NCI-H748 (cell line): ENCODE results near the gene PLD6.
"Not testable (repeated sequence)": the region's sequence is repeated elsewhere in the genome, so short reads cannot be mapped to it uniquely, and the experiment has no call there.

Experiments used
- DNase-seq: peaks from one replicate; lab custom pipeline; 2025; ENCODE audit not compliant: unreplicated experiment; lab: John Stamatoyannopoulos, UW

The PLD6 gene

DNA sequence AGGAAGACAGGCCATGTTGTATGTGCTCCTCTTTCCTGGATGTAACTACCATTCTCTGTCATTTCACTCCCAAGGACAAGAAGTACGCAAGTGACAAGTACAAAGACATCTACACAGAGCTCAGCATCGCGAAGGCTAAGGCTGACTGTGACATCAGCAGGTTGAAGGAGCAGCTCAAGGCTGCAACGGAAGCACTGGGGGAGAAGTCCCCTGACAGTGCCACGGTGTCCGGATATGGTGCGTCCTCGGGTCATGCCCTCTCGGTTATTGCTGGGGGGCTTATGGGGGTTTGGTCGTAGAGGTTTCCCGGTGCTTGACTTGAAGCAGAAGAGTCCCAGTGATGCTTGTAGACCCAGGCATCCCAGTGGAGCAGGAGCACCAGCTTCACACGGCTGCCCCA is 29.0 kb downstream of the PLD6 start:
- DNase-seq, result no peak

DNA sequence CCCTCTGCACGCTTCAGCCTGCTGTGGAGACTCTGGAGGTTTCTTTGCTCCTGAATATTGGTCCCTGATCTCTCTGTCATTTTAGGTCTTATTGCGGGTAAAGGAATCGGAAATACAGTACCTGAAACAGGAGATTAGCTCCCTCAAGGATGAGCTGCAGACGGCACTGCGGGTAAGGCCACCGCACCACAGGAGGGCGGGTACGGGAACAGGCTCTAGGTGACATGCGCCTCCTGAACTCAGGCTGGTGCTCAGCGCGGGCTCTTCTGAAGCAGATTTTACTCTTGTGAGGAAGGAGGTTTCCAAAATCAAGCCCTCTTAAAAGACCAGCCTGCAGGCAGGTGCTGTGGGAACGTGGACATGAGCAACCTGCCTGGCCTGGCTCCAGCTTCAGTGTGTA is 29.8 kb downstream of the PLD6 start:
- no peak for DNase-seq

DNA sequence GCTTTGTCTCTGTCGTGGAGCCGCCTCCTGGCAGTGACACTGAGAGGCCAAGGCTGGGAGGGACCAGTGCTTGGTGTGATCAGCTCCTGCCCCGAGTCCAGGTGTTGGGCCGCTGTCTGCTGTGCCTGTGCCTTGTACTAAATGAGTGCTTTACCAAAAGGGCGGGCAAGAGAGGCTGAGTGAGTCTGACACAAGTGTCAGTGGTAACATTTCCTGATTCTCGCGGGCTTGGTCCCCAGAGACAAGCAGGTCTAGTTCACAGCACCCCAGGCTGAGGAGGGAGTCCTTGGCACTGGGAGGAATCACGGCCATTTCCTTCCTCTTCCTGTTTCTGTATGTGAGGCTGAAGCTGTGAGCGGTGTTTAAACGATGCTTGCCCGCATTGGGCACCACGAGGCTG is 30.2 kb downstream of the PLD6 start:
- no peak for DNase-seq

DNA sequence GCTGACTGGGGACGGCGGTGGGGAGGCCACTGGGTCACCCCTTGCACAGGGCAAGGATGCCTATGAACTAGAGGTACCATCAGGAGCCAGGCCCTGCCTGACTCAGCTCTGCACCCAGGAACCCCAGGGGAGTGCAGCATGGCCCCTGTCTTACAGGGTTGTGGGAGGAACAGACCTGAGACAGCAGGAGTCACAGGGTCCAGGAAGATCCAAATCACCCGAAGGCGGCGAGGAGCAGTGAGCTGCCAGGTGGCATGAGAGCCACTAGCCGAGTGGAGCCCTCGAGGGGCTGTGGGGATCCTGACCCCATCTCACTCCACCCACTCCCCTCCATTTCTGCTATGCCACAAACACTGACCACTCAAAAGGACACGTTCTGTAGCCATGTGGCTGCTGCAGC is 30.8 kb downstream of the PLD6 start:
- no peak for DNase-seq

DNA sequence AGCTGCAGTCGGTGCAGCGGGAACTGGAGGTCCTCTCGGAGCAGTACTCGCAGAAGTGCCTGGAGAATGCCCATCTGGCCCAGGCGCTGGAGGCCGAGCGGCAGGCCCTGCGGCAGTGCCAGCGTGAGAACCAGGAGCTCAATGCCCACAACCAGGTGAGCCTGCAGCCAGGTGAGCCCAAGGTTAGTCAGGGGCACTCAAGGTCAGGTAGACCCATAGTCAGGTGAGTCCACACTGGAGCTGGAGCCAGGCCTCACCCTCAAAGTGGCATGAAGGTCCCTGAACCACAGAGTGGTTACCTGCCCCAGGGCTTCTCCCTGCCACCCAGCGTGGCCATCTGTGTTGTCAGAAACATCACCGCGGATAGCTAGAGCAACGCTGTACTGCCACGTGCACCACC is 32.2 kb downstream of the PLD6 start:
- no peak for DNase-seq

DNA sequence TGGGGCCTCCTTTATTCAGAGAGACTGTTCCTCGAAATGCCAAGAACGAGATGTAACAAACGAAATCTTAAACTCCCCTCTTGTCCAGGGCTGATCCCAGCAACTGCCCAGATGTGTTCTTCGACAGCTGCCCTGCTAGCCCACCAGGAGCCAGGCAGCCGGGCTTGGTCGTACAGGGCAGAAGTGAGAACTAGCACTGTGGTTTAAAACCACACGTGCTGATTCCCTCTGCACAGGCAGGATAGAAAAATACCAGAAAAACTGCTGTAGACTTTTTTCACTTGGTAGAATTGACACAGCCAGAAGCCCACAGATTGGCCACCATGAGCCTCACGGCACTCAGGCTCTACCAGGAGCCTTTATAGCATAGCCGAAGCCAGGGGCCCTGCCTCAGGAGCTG is 33.1 kb downstream of the PLD6 start:
- no peak for DNase-seq

DNA sequence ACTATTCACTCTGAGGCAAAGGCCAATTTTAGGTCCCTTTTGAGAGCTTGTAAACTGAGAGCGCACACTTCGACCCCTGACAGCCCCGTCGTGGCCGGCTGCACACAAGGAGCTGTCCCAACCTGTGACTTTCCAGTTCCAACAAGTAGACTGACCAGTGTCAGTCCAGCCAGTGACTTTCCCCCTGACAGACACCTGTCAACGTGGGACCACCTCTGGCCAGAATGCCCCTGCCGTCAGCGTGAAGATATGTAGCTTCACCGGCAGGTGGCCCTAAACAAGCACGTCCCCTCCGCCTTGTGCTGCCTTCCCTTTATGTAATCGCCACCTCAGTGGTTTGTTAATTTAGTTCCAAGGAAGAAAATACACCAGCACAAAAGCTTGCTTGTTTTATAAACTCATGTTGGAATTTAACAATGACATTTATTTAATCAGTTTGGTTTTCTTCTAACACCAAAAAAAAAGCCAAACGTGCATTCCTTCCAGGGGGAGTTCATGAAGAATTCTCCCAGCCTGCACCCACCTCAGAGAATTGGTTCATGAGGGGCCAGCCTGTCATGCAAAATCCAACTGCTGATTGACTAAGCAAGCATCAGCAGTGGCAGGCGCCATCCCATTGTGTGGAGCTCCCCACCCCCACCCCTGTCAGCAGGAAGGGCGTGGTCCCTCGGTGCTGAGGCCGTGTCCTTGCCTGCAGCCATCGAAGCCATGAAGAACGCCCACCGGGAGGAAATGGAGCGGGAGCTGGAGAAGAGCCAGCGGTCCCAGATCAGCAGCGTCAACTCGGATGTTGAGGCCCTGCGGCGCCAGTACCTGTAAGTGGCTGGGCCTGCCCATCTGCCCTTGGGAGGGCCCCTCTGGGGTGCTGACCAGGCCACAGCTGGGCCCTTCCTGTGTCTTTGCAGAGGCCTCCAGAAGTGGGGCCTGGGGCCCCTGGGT is 33.9 kb downstream of the PLD6 start:
- DNase-seq, result peak; percentile 84

DNA sequence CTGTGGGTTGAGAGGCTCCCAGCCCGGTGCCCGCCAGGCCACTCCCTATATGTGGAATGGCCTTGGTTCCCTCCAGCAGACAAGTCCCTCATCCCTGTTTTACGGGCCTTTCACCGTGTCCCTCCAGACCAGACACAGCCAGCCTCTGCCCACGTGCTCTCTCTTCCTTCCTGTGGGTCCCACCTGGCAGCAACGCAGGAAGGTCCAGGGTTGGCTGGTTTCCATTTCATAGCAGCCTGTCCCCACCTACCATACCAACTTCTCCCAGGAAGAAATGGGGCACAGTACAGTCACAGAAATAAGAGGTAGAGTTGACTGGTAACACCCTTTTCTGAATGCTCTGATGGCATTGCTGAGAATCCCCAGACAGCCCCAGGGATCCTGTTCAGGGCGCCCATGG is 34.9 kb downstream of the PLD6 start:
- DNase-seq, result no peak

DNA sequence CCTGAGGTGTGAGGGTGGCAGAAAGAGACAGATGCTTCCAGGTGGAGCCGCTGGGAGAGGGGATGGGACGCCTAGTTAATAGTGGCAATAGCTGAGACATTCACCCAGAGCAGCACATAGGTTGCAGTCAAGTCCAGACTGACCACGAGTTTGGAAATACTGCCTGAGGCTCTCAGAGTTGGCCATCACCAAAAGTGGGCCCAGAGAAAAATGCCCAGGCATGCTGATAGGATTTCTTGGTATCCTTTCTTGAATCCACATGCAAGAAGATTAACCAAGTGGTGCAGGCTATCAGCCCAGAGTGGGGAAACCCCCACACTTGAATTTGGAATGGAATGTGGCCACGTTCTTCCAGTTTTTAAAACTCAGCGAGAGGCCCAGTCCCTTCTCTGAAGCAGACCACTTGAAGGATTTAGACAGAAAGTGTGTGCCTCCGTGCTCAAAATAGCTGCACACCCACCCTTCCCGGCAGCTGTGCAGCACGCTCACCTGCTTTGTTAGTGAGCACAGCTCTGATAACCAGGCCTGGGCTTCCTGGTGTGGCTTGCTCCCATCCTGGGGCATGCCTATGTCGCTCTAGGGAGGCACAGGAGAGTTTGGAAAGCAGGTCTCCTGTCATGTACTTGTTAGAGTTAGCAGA is 35.7 kb downstream of the PLD6 start:
- no peak for DNase-seq

DNA sequence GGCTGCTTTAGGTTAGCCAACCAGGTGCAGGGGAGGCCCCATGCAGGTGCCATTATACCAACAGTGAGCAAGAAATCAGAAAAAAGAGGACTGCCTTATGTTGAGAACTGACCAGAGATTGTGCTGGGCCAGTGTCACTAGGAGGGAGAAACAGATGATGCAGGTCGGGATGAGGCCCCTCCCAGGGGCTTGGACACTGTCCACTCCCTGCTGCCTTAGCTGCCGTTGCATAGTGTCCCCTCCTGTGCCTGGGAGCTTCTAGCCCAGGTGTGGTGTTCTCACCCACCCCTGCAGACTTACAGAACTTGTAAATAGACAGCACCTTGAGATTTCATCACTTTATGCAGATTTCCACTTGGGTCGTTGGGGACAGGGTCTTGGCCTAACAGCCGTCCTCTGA is 36.7 kb downstream of the PLD6 start:
- DNase-seq, result no peak

DNA sequence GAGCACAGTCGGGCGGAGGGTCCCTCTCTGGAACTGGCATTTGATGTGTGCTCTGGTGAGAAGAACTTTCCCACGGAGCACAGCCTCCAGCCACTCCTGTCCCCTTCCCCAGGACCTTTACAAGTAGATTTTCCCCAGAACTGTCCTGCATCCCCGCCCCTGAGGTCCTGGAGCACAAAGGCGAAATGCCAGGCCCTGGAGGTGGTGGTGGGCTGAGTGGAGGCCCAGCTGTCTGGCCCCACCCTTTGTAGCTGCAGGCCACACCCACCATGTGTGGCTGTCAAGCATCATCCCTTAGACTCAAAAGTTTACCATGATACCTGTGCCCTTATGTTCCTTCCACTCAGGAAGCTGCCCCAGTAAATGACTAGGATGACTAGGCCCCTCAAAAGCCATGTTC is 37.7 kb downstream of the PLD6 start:
- DNase-seq, result no peak

DNA sequence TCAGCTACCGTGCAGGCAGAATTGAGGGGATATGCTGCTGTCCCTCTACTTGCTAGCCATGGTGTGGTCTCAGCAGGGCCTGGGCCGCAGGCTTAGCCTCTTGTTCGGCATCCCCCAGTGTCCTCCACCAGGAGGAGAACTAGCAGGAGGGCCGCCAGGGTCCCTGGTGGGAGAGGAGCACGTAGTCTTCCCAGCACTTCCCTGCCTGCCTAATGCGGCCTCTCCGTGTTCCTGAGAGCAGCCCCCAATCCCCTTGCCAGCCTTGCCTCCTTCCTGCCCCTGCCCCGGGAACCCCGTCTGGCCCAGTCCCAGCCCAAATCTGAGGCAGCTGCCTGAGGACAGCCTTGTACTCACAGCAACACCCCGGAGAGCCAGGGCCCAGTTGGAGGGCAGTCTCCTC is 38.1 kb downstream of the PLD6 start:
- DNase-seq, result no peak

DNA sequence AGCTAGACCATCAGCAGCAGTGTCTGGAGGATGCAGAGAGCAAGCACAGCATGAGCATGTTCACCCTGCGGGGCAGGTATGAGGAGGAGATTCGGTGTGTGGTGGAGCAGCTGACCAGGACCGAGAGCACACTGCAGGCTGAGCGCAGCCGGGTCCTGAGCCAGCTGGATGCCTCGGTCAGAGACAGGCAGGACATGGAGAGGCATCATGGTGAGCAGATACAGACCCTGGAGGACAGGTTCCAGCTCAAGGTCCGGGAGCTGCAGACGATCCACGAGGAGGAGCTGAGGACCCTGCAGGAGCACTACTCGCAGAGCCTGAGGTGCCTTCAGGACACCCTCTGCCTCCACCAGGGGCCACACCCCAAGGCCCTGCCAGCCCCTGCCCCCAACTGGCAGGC is 38.8 kb downstream of the PLD6 start:
- DNase-seq, result no peak

DNA sequence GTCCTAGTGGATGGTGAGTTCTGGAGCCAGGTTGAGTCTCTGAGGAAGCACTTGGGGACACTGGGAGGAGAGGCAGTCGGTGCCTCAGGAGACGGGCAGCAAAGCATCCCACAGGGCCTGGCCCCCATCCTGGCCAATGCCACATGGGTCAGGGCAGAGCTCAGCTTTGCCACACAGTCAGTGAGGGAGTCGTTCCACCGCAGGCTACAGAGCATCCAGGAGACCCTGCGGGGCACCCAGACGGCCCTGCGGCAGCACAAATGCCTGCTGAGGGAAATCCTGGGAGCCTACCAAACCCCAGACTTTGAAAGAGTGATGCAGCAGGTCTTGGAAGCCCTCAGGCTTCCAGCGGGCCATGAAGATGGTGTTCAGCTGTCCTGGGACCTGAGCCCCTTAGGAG is 39.7 kb downstream of the PLD6 start:
- no peak for DNase-seq

DNA sequence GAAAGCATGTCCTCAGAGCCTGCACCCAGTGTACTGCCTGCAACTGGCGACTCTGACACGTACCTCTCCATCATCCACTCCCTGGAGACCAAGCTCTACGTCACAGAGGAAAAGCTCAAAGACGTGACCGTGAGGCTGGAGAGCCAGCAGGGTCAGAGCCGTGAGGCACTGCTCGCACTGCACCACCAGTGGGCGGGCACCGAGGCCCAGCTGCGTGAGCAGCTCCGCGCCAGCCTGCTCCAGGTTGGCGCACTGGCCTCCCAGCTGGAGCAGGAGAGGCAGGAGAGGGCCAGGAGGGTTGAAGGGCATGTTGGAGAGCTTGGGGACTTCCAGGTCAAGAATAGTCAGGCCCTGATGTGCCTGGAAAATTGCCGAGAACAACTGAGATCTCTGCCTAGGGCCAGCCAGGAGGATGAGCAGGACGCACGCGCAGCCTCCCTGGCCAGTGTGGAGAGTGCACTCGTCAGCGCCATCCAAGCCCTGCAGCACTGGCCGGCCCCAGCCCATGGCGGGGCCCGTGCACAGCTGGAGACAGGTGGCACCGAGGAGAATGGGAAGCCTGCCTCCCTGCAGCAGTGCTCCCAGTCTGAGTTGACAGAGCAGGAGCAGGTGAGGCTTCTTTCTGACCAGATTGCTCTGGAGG is 40.3 kb downstream of the PLD6 start:
- DNase-seq, result no peak

DNA sequence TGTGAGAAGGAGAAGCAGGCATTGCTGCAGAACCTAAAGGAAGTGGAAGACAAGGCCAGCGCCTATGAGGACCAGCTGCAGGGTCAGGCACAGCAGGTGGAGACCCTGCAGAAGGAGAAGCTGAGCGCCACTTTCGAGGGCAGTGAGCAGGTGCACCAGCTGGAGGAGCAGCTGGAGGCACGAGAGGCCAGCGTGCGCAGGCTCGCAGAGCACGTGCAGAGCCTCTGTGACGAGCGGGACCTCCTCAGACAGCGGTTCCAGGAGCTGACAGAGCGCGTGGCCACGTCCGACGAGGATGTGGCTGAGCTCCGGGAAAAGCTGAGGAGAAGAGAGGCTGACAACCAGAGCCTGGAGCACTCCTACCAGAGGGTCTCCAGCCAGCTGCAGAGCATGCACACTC is 41.5 kb downstream of the PLD6 start:
- no peak for DNase-seq

DNA sequence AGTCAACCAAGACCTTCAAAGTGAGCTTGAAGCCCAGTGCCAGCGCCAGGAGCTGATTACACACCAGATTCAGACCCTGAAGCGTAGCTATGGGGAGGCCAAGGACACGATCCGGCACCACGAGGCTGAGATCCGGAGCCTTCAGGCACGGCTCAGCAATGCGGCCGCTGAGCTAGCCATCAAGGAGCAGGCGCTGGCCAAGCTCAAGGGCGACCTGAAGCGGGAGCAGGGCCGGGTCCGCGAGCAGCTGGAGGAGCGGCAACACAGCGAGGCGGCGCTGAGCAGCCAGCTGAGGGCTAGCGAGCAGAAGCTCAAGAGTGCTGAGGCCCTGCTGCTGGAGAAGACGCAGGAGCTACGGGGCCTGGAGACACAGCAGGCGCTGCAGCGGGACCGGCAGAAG is 42.0 kb downstream of the PLD6 start:
- DNase-seq, result no peak

DNA sequence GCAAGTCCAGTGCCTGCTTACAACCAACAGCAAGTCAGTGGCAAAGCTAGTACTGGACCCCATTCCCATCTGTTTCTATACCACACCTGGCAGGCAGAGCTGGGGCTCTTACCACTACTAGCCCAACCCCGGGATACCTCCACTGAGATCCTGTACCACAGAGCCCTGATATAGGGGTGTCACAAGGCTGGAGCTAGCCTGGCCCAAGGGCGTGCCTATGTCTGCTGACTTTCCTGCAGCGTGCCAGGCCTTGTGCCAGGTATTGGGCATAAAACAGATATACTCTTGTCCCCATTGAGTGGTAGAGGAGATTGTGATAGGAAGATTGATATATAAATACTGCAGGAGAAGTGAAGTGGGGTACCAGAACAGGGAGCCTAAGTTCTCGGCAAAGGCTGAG is 44.4 kb downstream of the PLD6 start:
- DNase-seq, result no peak

DNA sequence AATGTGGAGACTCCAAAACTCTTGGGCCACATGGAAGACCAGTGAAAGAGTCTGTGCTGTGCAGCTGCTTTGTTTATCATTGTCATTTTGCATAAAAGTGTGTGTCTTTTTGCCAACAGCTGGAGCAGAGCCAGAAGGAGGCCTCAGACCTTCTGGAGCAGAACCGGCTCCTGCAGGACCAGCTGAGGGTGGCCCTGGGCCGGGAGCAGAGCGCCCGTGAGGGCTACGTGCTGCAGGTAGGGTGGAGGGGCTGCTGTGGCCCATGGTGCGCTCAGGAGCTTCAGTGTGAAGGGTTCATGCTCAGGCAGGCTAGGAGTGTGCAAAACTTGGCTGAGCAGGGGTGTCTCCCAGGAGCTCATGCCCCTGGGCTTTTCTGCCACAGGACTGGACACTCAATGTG is 45.0 kb downstream of the PLD6 start:
- DNase-seq, result no peak

DNA sequence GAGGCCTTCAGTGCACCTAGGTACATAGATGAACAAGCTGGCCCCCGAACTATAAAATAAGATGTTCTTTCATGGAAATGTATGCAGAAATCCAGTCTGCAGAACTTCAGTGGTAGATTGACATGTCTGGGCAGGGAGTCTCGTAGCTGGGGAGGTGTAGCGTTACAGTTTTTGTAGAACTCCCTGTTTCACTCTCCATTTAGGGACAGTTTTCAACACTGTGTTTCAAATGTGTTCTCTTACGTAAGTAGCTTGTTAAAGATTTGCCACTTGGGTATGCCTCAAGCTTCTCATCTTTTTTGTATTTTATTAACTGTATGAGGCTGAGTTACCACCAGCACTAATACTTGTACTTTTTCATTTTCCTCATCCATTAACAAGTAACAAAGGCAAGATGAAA is 46.6 kb downstream of the PLD6 start:
- no peak for DNase-seq

DNA sequence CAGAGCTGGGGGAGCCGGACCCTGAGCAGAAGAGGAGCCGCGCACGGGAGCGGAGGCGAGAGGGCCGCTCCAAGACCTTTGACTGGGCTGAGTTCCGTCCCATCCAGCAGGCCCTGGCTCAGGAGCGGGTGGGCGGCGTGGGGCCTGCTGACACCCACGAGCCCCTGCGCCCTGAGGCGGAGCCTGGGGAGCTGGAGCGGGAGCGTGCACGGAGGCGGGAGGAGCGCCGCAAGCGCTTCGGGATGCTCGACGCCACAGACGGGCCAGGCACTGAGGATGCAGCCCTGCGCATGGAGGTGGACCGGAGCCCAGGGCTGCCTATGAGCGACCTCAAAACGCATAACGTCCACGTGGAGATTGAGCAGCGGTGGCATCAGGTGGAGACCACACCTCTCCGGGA is 47.6 kb downstream of the PLD6 start:
- not testable (repeated sequence) for DNase-seq

DNA sequence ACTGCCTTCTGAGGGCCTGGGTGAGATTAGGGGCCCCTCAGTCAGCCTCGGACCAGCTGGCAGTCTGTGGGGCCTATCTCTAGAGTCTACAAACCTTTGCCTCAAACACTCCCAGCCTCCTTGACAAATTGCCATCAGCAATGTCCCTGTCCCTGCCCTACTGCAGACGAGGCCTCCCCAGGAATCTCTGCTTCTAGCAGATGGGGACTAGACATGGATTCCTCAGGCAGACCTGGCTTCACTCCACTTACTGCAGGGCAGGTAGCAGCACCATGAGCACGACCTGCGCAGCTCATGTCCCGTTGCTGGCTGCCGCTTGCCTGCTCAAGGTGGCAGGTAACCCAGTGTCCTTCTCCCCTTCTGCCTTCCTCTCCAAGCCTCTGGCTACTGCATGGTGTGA is 49.1 kb downstream of the PLD6 start:
- DNase-seq, result no peak
